ENCODE results near the gene RGS11. TPM values are rescaled to one million over a fixed set of nuclear protein-coding genes. Genes with fewer than 3 reads are reported as not detected.

The RGS11 gene
- total and polyA plus RNA-seq, 4 donors, result 0.51 to 1.6 (median 0.77) TPM; not detected in 1

- H3K4me3 ChIP-seq (ENCODE audit: low read depth in 1 of 3, low read length in 3 of 3), result no peak overlapping the region
- no peak overlapping the region for H3K9ac ChIP-seq (ENCODE audit: low read depth in 1 of 2, low read length in 2 of 2)
- no peaks in the 10 kb centered on the region for H3K27me3 ChIP-seq (ENCODE audit: control insufficient read depth in 4 of 4, insufficient read depth in 4 of 4, low read length in 3 of 4)
- no peaks in the 10 kb centered on the region for H3K4me1 ChIP-seq (ENCODE audit: control insufficient read depth in 4 of 4, insufficient read depth in 4 of 4, low read length in 3 of 4)
- H3K36me3 ChIP-seq (ENCODE audit: control insufficient read depth in 4 of 4, insufficient read depth in 3 of 4, low read depth in 1 of 4, low read length in 3 of 4), result peaks cover 2 to 43% (median 10%) of the 10 kb centered on the region in 4 donors
- no peak overlapping the region for H3K27ac ChIP-seq (ENCODE audit: low read depth in 1 of 2, low read length in 2 of 2)
- WGBS, result 88% methylated on average over 14 of the region's 14 CpGs
- no peaks in the 10 kb centered on the region for H3K9me3 ChIP-seq (ENCODE audit: control insufficient read depth in 4 of 4, low read length in 3 of 4)
- DNase-seq (ENCODE audit: low spot score), result no peak
- TF ChIP-seq, protein P1, sequence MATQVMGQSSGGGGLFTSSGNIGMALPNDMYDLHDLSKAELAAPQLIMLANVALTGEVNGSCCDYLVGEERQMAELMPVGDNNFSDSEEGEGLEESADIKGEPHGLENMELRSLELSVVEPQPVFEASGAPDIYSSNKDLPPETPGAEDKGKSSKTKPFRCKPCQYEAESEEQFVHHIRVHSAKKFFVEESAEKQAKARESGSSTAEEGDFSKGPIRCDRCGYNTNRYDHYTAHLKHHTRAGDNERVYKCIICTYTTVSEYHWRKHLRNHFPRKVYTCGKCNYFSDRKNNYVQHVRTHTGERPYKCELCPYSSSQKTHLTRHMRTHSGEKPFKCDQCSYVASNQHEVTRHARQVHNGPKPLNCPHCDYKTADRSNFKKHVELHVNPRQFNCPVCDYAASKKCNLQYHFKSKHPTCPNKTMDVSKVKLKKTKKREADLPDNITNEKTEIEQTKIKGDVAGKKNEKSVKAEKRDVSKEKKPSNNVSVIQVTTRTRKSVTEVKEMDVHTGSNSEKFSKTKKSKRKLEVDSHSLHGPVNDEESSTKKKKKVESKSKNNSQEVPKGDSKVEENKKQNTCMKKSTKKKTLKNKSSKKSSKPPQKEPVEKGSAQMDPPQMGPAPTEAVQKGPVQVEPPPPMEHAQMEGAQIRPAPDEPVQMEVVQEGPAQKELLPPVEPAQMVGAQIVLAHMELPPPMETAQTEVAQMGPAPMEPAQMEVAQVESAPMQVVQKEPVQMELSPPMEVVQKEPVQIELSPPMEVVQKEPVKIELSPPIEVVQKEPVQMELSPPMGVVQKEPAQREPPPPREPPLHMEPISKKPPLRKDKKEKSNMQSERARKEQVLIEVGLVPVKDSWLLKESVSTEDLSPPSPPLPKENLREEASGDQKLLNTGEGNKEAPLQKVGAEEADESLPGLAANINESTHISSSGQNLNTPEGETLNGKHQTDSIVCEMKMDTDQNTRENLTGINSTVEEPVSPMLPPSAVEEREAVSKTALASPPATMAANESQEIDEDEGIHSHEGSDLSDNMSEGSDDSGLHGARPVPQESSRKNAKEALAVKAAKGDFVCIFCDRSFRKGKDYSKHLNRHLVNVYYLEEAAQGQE (IDR thresholded peaks at IDR 0.05), result no peak
- TF ChIP-seq JUND (IDR thresholded peaks at IDR 0.05), result no peak
- no peak for TF ChIP-seq TAF1 (conservative IDR thresholded peaks at IDR 0.05)
- TF ChIP-seq ATF3 (IDR thresholded peaks at IDR 0.05), result no peak
- no peak for TF ChIP-seq EGR1 (IDR thresholded peaks at IDR 0.05; ENCODE audit: low read depth in 2 of 2)
- no peak for TF ChIP-seq SP1 (IDR thresholded peaks at IDR 0.05)
- TF ChIP-seq HNF4G (IDR thresholded peaks at IDR 0.05), result no peak
- no peak for TF ChIP-seq GABPA (IDR thresholded peaks at IDR 0.05 in 1 of 2, conservative IDR thresholded peaks at IDR 0.05 in 1 of 2)
- no peak for TF ChIP-seq RXRA (IDR thresholded peaks at IDR 0.05)
These were observed 10.7 kb downstream of the RGS11 start for GRCh38 chr16:265002-265529.

- no peak for DNase-seq (ENCODE audit: low spot score)
- H3K36me3 ChIP-seq (ENCODE audit: control insufficient read depth in 4 of 4, insufficient read depth in 3 of 4, low read depth in 1 of 4, low read length in 3 of 4), result peaks cover 4 to 49% (median 10%) of the 10 kb centered on the region in 4 donors
- no peaks in the 10 kb centered on the region for H3K4me1 ChIP-seq (ENCODE audit: control insufficient read depth in 4 of 4, insufficient read depth in 4 of 4, low read length in 3 of 4)
- H3K9me3 ChIP-seq (ENCODE audit: control insufficient read depth in 4 of 4, low read length in 3 of 4), result no peaks in the 10 kb centered on the region
- no peaks in the 10 kb centered on the region for H3K27me3 ChIP-seq (ENCODE audit: control insufficient read depth in 4 of 4, insufficient read depth in 4 of 4, low read length in 3 of 4)
- TF ChIP-seq FOXA2 (IDR thresholded peaks at IDR 0.05) (no peak), EGR1 (IDR thresholded peaks at IDR 0.05; ENCODE audit: low read depth in 2 of 2) (no peak), FOXA1 (IDR thresholded peaks at IDR 0.05) (no peak)
- TF ChIP-seq, protein P1 (IDR thresholded peaks at IDR 0.05), result no peak
- TF ChIP-seq, protein P2, sequence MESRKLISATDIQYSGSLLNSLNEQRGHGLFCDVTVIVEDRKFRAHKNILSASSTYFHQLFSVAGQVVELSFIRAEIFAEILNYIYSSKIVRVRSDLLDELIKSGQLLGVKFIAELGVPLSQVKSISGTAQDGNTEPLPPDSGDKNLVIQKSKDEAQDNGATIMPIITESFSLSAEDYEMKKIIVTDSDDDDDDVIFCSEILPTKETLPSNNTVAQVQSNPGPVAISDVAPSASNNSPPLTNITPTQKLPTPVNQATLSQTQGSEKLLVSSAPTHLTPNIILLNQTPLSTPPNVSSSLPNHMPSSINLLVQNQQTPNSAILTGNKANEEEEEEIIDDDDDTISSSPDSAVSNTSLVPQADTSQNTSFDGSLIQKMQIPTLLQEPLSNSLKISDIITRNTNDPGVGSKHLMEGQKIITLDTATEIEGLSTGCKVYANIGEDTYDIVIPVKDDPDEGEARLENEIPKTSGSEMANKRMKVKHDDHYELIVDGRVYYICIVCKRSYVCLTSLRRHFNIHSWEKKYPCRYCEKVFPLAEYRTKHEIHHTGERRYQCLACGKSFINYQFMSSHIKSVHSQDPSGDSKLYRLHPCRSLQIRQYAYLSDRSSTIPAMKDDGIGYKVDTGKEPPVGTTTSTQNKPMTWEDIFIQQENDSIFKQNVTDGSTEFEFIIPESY (IDR thresholded peaks at IDR 0.05), result no peak
- no peak overlapping the region for H3K4me3 ChIP-seq (ENCODE audit: low read depth in 1 of 3, low read length in 3 of 3)
- no peak overlapping the region for H3K9ac ChIP-seq (ENCODE audit: low read depth in 1 of 2, low read length in 2 of 2)
- no peak overlapping the region for H3K27ac ChIP-seq (ENCODE audit: low read depth in 1 of 2, low read length in 2 of 2)
- 95% methylated on average over 23 of the region's 23 CpGs for WGBS
These were observed 11.2 kb downstream of the RGS11 start for GRCh38 chr16:264440-264951.

Measured in liver (tissue), 9 donors.